Liver (tissue), 9 donors: ENCODE measurements around the gene TAAR5. TPM values are rescaled to one million over a fixed set of nuclear protein-coding genes. Genes with fewer than 3 reads are reported as not detected.
"Not testable (repeated sequence)": the region's sequence is repeated elsewhere in the genome, so short reads cannot be mapped to it uniquely, and the experiment has no call there.

Experiments
- DNase-seq: peaks from one replicate; pipeline ENCODE4 v3.0.0-alpha.2; 2017; ENCODE audit warnings: low spot score
- H3K27ac ChIP-seq, 2 donors: one replicate each; pipeline ENCODE4 v1.7.0; 2013; ENCODE audit warnings: inconsistent platforms in 2 of 2, low read length in 2 of 2, control low read depth in 1 of 2, low read depth in 1 of 2, mild to moderate bottlenecking in 1 of 2
- H3K27me3 ChIP-seq, 4 donors: one replicate each; pipeline versions ENCODE4 v1.6.1 to v1.7.0; 2013; ENCODE audit warnings: low read length in 3 of 4, inconsistent platforms in 1 of 4, mild to moderate bottlenecking in 1 of 4, moderate library complexity in 1 of 4; ENCODE audit not compliant: control insufficient read depth in 4 of 4, insufficient read depth in 4 of 4
- H3K36me3 ChIP-seq, 4 donors: one replicate each; pipeline versions ENCODE4 v1.6.1 to v1.7.0; 2013; ENCODE audit warnings: low read length in 3 of 4, mild to moderate bottlenecking in 3 of 4, low read depth in 1 of 4, moderate library complexity in 1 of 4; ENCODE audit not compliant: control insufficient read depth in 4 of 4, insufficient read depth in 3 of 4
- H3K4me1 ChIP-seq, 4 donors: one replicate each; pipeline versions ENCODE4 v1.6.1 to v1.7.0; 2013; ENCODE audit warnings: low read length in 3 of 4, mild to moderate bottlenecking in 3 of 4, moderate library complexity in 1 of 4; ENCODE audit not compliant: control insufficient read depth in 4 of 4, insufficient read depth in 4 of 4
- H3K4me3 ChIP-seq, 3 donors: one replicate each; pipeline versions ENCODE4 v1.6.1 to v1.7.0; 2013; ENCODE audit warnings: low read length in 3 of 3, control low read depth in 1 of 3, low read depth in 1 of 3, mild to moderate bottlenecking in 1 of 3
- H3K9ac ChIP-seq, 2 donors: one replicate each; pipeline ENCODE4 v1.7.0; 2013; ENCODE audit warnings: low read length in 2 of 2, mild to moderate bottlenecking in 2 of 2, moderate library complexity in 2 of 2, control low read depth in 1 of 2, low read depth in 1 of 2
- H3K9me3 ChIP-seq, 4 donors: one replicate each; pipeline versions ENCODE4 v1.6.1 to v1.7.0; 2013; ENCODE audit warnings: low read length in 3 of 4; ENCODE audit not compliant: control insufficient read depth in 4 of 4
- EGR1 ChIP-seq, 2 donors: IDR thresholded peaks; 2 replicates each; pipeline ENCODE4 v1.6.1; 2016 to 2018; ENCODE audit warnings: antibody characterized with exemption in 2 of 2, low read depth in 2 of 2
- FOXA1 ChIP-seq: IDR thresholded peaks from 2 replicates; pipeline ENCODE4 v1.6.1; 2016; ENCODE audit warnings: antibody characterized with exemption
- FOXA2 ChIP-seq: IDR thresholded peaks from 2 replicates; pipeline ENCODE4 v1.6.1; 2016; ENCODE audit warnings: antibody characterized with exemption
- HNF4G ChIP-seq: IDR thresholded peaks from 2 replicates; pipeline ENCODE4 v1.6.1; 2016; ENCODE audit warnings: antibody characterized with exemption
- JUND ChIP-seq, 2 donors: IDR thresholded peaks; 2 replicates each; pipeline ENCODE4 v1.6.1; 2016; ENCODE audit warnings: antibody characterized with exemption in 2 of 2
- NR2F2 ChIP-seq: IDR thresholded peaks from 2 replicates; pipeline ENCODE4 v1.6.1; 2016; ENCODE audit warnings: antibody characterized with exemption
- RXRA ChIP-seq, 2 donors: IDR thresholded peaks; 2 replicates each; pipeline ENCODE4 v1.6.1; 2017 to 2018; ENCODE audit warnings: antibody characterized with exemption in 2 of 2, mild to moderate bottlenecking in 1 of 2
- TAF1 ChIP-seq: conservative IDR thresholded peaks from 2 replicates; pipeline ENCODE4 v1.6.1; 2016; ENCODE audit warnings: antibody characterized with exemption, mild to moderate bottlenecking
- YY1 ChIP-seq: IDR thresholded peaks from 2 replicates; pipeline ENCODE4 v1.6.1; 2016; ENCODE audit warnings: antibody characterized with exemption, mild to moderate bottlenecking
- WGBS: extraction: QIAGEN DNeasy Blood & Tissue Kit; methylation state at CpG from one replicate; pipeline ENCODE4 v1.1.7; 2013; 5-methylcytosine and 5-hydroxymethylcytosine counted together
- polyA plus RNA-seq, 2 donors: library from polyadenylated mRNA; stranded (reverse) in 1 of 2; unstranded in 1 of 2; fragments of 200-250 nt in 1 of 2; fragments of >200 nt in 1 of 2; fragmentation: Nextera tagmentation in 1 of 2; extraction: Ambion mirVana in 1 of 2; gene quantifications; one replicate each; pipeline versions ENCODE4 v1.2.1 to v1.2.3, GENCODE V29; 2013 to 2015
- total RNA-seq, 2 donors: library from RNA; depleted of rRNA; stranded (reverse); fragments of >200 nt; gene quantifications; one replicate each; pipeline ENCODE4 v1.2.3, GENCODE V29; 2014
- TF ChIP-seq, protein P1 (sequence below): IDR thresholded peaks from 2 replicates; pipeline ENCODE4 v1.6.1; 2016; ENCODE audit warnings: antibody characterized with exemption
- TF ChIP-seq, protein P2 (sequence below): IDR thresholded peaks from 2 replicates; pipeline ENCODE4 v1.6.1; 2016; ENCODE audit warnings: antibody characterized with exemption, mild to moderate bottlenecking
- TF ChIP-seq, protein P3 (sequence below): IDR thresholded peaks from 2 replicates; pipeline ENCODE4 v1.6.1; 2016; ENCODE audit warnings: antibody characterized with exemption
- TF ChIP-seq, protein P4 (sequence below): fragments of 150-350 bp; IDR thresholded peaks from 2 replicates; pipeline ENCODE4 v1.5.1; 2017; ENCODE audit warnings: improper control_type of control experiment, low read depth, low read length; ENCODE audit not compliant: missing input control
- donor health status: healthy.
- donor health status: healthy.
- donor health status: healthy.
- donor health status: healthy.
- donor health status: healthy.

TAAR5 gene
- total and polyA plus RNA-seq, 4 donors = not detected

DNA sequence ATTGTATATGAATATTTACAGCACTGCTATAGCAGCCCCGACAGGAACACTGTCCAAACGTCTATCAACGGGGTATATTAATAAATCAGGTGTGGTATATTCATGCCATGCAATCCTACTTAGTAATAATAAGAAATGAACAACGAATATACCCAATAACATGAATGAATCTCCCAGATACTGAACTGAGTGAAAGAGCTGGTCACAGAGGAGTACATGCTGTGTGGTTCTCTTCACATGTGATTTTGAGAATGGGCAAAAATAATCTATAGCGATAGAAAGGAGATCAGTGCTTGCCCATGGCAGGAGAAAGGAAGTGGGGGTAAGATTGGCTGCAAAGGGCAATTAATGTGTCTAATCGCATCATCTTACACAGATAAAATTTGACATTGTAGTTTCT is 23.1 kb downstream of the TAAR5 start:
- Histone ChIP-seq H3K36me3 (no peaks in the 10 kb centered on the region), H3K4me3 (no peak overlapping the region), H3K27me3 (peaks cover 0 to 5% (median 0%) of the 10 kb centered on the region in 4 donors), H3K9ac (no peak overlapping the region), H3K27ac (no peak overlapping the region), H3K4me1 (no peaks in the 10 kb centered on the region), H3K9me3 (no peaks in the 10 kb centered on the region)
- no peak for DNase-seq
- 87% methylated on average over 6 of the region's 6 CpGs for WGBS
- TF ChIP-seq JUND (IDR thresholded peaks at IDR 0.05) (no peak), FOXA1 (no peak)

DNA sequence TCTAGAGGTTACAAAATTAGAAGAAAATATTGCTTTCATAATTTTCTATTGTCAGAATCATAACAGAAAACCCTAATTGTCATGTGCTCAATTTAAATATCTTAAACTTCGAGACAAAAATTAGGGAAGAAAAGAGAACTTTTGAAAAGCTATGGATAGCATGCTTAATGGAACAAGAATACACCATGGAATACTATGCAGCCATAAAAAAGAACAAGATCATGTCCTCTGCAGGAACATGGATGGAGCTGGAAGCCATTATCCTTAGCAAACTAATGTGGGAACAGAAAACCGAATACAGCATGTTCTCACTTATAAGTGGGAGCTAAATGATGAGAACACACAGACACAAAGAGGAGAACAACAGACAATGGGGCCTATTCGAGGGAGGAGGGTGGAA is 29.5 kb downstream of the TAAR5 start:
- not testable (repeated sequence) for H3K4me3 ChIP-seq, H3K27me3 ChIP-seq, DNase-seq, H3K4me1 ChIP-seq, H3K9ac ChIP-seq, H3K9me3 ChIP-seq, H3K27ac ChIP-seq, H3K36me3 ChIP-seq
- 74% methylated on average over 3 of the region's 3 CpGs for WGBS

GRCh38 chr6:132552372-132552771 is 37.2 kb downstream of the TAAR5 start, which contains the start of gene TAAR8:
TAAR8 (plus strand) TSS chr6:132552672; CDS start chr6:132552693, 21 bp downstream.
- no peaks in the 10 kb centered on the region for H3K9me3 ChIP-seq
- H3K4me3 ChIP-seq = no peak within 1 kb of the TSS
- H3K36me3 ChIP-seq = no peaks in the 10 kb centered on the region
- H3K9ac ChIP-seq = no peak within 1 kb of the TSS
- WGBS = 93% methylated on average over 2 of the region's 2 CpGs
- H3K27ac ChIP-seq = no peak within 1 kb of the TSS
- DNase-seq = no peak
- TF ChIP-seq FOXA1 (no peak), NR2F2 (no peak), YY1 (no peak), FOXA2 (no peak), HNF4G (no peak), TAF1 (no peak)
- TF ChIP-seq, protein P1, sequence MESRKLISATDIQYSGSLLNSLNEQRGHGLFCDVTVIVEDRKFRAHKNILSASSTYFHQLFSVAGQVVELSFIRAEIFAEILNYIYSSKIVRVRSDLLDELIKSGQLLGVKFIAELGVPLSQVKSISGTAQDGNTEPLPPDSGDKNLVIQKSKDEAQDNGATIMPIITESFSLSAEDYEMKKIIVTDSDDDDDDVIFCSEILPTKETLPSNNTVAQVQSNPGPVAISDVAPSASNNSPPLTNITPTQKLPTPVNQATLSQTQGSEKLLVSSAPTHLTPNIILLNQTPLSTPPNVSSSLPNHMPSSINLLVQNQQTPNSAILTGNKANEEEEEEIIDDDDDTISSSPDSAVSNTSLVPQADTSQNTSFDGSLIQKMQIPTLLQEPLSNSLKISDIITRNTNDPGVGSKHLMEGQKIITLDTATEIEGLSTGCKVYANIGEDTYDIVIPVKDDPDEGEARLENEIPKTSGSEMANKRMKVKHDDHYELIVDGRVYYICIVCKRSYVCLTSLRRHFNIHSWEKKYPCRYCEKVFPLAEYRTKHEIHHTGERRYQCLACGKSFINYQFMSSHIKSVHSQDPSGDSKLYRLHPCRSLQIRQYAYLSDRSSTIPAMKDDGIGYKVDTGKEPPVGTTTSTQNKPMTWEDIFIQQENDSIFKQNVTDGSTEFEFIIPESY = no peak
- TF ChIP-seq, protein P2, sequence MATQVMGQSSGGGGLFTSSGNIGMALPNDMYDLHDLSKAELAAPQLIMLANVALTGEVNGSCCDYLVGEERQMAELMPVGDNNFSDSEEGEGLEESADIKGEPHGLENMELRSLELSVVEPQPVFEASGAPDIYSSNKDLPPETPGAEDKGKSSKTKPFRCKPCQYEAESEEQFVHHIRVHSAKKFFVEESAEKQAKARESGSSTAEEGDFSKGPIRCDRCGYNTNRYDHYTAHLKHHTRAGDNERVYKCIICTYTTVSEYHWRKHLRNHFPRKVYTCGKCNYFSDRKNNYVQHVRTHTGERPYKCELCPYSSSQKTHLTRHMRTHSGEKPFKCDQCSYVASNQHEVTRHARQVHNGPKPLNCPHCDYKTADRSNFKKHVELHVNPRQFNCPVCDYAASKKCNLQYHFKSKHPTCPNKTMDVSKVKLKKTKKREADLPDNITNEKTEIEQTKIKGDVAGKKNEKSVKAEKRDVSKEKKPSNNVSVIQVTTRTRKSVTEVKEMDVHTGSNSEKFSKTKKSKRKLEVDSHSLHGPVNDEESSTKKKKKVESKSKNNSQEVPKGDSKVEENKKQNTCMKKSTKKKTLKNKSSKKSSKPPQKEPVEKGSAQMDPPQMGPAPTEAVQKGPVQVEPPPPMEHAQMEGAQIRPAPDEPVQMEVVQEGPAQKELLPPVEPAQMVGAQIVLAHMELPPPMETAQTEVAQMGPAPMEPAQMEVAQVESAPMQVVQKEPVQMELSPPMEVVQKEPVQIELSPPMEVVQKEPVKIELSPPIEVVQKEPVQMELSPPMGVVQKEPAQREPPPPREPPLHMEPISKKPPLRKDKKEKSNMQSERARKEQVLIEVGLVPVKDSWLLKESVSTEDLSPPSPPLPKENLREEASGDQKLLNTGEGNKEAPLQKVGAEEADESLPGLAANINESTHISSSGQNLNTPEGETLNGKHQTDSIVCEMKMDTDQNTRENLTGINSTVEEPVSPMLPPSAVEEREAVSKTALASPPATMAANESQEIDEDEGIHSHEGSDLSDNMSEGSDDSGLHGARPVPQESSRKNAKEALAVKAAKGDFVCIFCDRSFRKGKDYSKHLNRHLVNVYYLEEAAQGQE = no peak
- H3K4me1 ChIP-seq = no peaks in the 10 kb centered on the region
- no peaks in the 10 kb centered on the region for H3K27me3 ChIP-seq

GRCh38 chr6:132551214-132551613 is 38.3 kb downstream of the TAAR5 start:
- 89% methylated on average over 4 of the region's 4 CpGs for WGBS
- no peaks in the 10 kb centered on the region for H3K36me3 ChIP-seq
- H3K27ac ChIP-seq = no peak overlapping the region
- H3K9ac ChIP-seq = no peak overlapping the region
- no peak overlapping the region for H3K4me3 ChIP-seq
- no peak for DNase-seq
- no peaks in the 10 kb centered on the region for H3K4me1 ChIP-seq
- H3K27me3 ChIP-seq = no peaks in the 10 kb centered on the region
- H3K9me3 ChIP-seq = no peaks in the 10 kb centered on the region
- TF ChIP-seq FOXA2 (no peak), RXRA (IDR thresholded peaks at IDR 0.05) (no peak), YY1 (no peak), EGR1 (IDR thresholded peaks at IDR 0.05; ENCODE audit: low read depth in 2 of 2) (no peak), TAF1 (no peak)
- TF ChIP-seq, protein P3, sequence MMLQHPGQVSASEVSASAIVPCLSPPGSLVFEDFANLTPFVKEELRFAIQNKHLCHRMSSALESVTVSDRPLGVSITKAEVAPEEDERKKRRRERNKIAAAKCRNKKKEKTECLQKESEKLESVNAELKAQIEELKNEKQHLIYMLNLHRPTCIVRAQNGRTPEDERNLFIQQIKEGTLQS = no peak
- TF ChIP-seq, protein P2 = no peak
- TF ChIP-seq, protein P4, sequence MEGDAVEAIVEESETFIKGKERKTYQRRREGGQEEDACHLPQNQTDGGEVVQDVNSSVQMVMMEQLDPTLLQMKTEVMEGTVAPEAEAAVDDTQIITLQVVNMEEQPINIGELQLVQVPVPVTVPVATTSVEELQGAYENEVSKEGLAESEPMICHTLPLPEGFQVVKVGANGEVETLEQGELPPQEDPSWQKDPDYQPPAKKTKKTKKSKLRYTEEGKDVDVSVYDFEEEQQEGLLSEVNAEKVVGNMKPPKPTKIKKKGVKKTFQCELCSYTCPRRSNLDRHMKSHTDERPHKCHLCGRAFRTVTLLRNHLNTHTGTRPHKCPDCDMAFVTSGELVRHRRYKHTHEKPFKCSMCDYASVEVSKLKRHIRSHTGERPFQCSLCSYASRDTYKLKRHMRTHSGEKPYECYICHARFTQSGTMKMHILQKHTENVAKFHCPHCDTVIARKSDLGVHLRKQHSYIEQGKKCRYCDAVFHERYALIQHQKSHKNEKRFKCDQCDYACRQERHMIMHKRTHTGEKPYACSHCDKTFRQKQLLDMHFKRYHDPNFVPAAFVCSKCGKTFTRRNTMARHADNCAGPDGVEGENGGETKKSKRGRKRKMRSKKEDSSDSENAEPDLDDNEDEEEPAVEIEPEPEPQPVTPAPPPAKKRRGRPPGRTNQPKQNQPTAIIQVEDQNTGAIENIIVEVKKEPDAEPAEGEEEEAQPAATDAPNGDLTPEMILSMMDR = no peak
